H1 (cell line): ENCODE data around the gene MAGI2. TPM values are rescaled to one million over a fixed set of nuclear protein-coding genes. Genes with fewer than 3 reads are reported as not detected.

Experiments
- CTCF ChIA-PET: fragments of 300-600 bp; sonication (Branson Sonifier 250); formaldehyde crosslinking; loops from one replicate; lab custom pipeline; 2021; ENCODE audit not compliant: partially characterized antibody; lab: Charles Lee
- POLR2A ChIA-PET: fragments of 300-600 bp; sonication (Branson Sonifier 250); formaldehyde crosslinking; loops from one replicate; lab custom pipeline; 2021; ENCODE audit warnings: inconsistent platforms; ENCODE audit not compliant: partially characterized antibody; lab: Charles Lee
- DNase-seq, 2 experiments: peaks; one replicate each; pipeline versions ENCODE4 v3.0.0 to v3.0.0-alpha.2; 2010 to 2022; ENCODE audit warnings: low spot score in 2 of 2, low read depth in 1 of 2, mixed read lengths in 1 of 2
- FAIRE-seq: peaks from 2 replicates; lab custom pipeline; 2011; peaks lifted over from hg19 to GRCh38; lab: Jason Lieb, UNC
- H2AFZ ChIP-seq: 2 replicates; pipeline ENCODE4 v1.8.1; 2012; ENCODE audit warnings: low read length, inconsistent platforms
- H2AK5ac ChIP-seq: 2 replicates; pipeline ENCODE4 v1.6.1; 2013; ENCODE audit warnings: low read depth, low read length
- H2BK120ac ChIP-seq: replicated peaks from 2 replicates; pipeline ENCODE3; 2013; ENCODE audit warnings: low read depth, low read length, inconsistent platforms
- H2BK12ac ChIP-seq: 2 replicates; pipeline ENCODE4 v1.6.1; 2013; ENCODE audit warnings: low read depth, low read length
- H2BK15ac ChIP-seq: 2 replicates; pipeline ENCODE4 v1.6.1; 2013; ENCODE audit warnings: low read length
- H2BK20ac ChIP-seq: 2 replicates; pipeline ENCODE4 v1.6.1; 2013; ENCODE audit warnings: low read length
- H2BK5ac ChIP-seq: 2 replicates; pipeline ENCODE4 v1.6.1; 2013; ENCODE audit warnings: low read depth, low read length
- H3K14ac ChIP-seq: 2 replicates; pipeline ENCODE4 v1.6.1; 2013; ENCODE audit warnings: inconsistent platforms; ENCODE audit not compliant: insufficient read length
- H3K18ac ChIP-seq: 2 replicates; pipeline ENCODE4 v1.6.1; 2013; ENCODE audit warnings: low read length; ENCODE audit errors: extremely low read depth
- H3K23ac ChIP-seq: 2 replicates; pipeline ENCODE4 v1.6.1; 2013; ENCODE audit warnings: inconsistent platforms; ENCODE audit not compliant: insufficient read length
- H3K23me2 ChIP-seq: 2 replicates; pipeline ENCODE4 v1.6.1; 2013; ENCODE audit warnings: low read depth, low read length
- H3K27ac ChIP-seq: 2 replicates; pipeline ENCODE4 v1.6.1; 2011; ENCODE audit warnings: low read depth, low read length, inconsistent platforms
- H3K27me3 ChIP-seq, 4 experiments: replicated peaks in 1 of 4; 1 replicate in 1 of 4; 2 replicates in 3 of 4; pipeline versions ENCODE4 v1.6.1 to v1.8.1; 2011 to 2013; ENCODE audit warnings: low read length in 3 of 4, mild to moderate bottlenecking in 3 of 4, inconsistent platforms in 2 of 4, mixed read lengths in 2 of 4, moderate library complexity in 1 of 4; ENCODE audit not compliant: control insufficient read depth in 3 of 4, insufficient read depth in 3 of 4; ENCODE audit errors: extremely low read depth in 1 of 4
- H3K36me3 ChIP-seq, 4 experiments: 2 replicates each; pipeline versions ENCODE4 v1.6.1 to v1.8.1; 2011 to 2013; ENCODE audit warnings: mild to moderate bottlenecking in 4 of 4, low read length in 3 of 4, moderate library complexity in 2 of 4, control low read depth in 1 of 4, inconsistent platforms in 1 of 4; ENCODE audit not compliant: insufficient read depth in 4 of 4, control insufficient read depth in 2 of 4
- H3K4ac ChIP-seq: replicated peaks from 2 replicates; pipeline ENCODE3; 2013; ENCODE audit warnings: low read length, low read depth, mixed read lengths, inconsistent platforms; ENCODE audit not compliant: insufficient read length
- H3K4me1 ChIP-seq, 4 experiments: replicated peaks in 1 of 4; 1 replicate in 1 of 4; 2 replicates in 3 of 4; pipeline versions ENCODE4 v1.6.1 to v1.8.1; 2011 to 2013; ENCODE audit warnings: low read length in 3 of 4, inconsistent platforms in 2 of 4, mixed read lengths in 1 of 4; ENCODE audit not compliant: insufficient read depth in 4 of 4, control insufficient read depth in 3 of 4
- H3K4me2 ChIP-seq, 2 experiments: 2 replicates each; pipeline versions ENCODE4 v1.6.1 to v1.8.1; 2011 to 2013; ENCODE audit warnings: low read depth in 2 of 2, low read length in 2 of 2, control low read depth in 1 of 2, inconsistent platforms in 1 of 2, mild to moderate bottlenecking in 1 of 2; ENCODE audit not compliant: insufficient read depth in 1 of 2
- H3K4me3 ChIP-seq, 4 experiments: fragments of 200-600, 300-600 bp in 1 of 4; sonication (generic), shearing (Covaris generic), sonication (Bioruptor Twin) in 1 of 4; 2 replicates each; pipeline versions ENCODE4 v1.5.1 to v1.8.1; 2011 to 2016; ENCODE audit warnings: low read length in 4 of 4, low read depth in 3 of 4, control low read depth in 2 of 4, inconsistent platforms in 2 of 4, mild to moderate bottlenecking in 2 of 4, mixed read lengths in 1 of 4, moderate library complexity in 1 of 4; ENCODE audit not compliant: insufficient read depth in 2 of 4; ENCODE audit errors: extremely low read depth in 1 of 4
- H3K56ac ChIP-seq: replicated peaks from 2 replicates; pipeline ENCODE3; 2013; ENCODE audit warnings: low read depth, mild to moderate bottlenecking, mixed read lengths, low read length, inconsistent platforms; ENCODE audit not compliant: insufficient read length
- H3K79me1 ChIP-seq: 2 replicates; pipeline ENCODE4 v1.6.1; 2013; ENCODE audit warnings: low read depth, low read length, control low read depth
- H3K79me2 ChIP-seq, 2 experiments: 2 replicates each; pipeline versions ENCODE4 v1.6.1 to v1.8.1; 2012 to 2013; ENCODE audit warnings: low read length in 2 of 2, mild to moderate bottlenecking in 2 of 2, inconsistent platforms in 1 of 2; ENCODE audit not compliant: insufficient read depth in 2 of 2, control insufficient read depth in 1 of 2
- H3K9ac ChIP-seq, 4 experiments: replicated peaks in 1 of 4; 1 replicate in 1 of 4; 2 replicates in 3 of 4; pipeline versions ENCODE4 v1.6.1 to v1.8.1; 2011 to 2013; ENCODE audit warnings: low read depth in 3 of 4, low read length in 3 of 4, control low read depth in 2 of 4, mild to moderate bottlenecking in 2 of 4, moderate library complexity in 2 of 4, inconsistent platforms in 1 of 4; ENCODE audit errors: extremely low read depth in 1 of 4
- H3K9me3 ChIP-seq, 2 experiments: 2 replicates each; pipeline versions ENCODE4 v1.6.1 to v1.8.1; 2012 to 2013; ENCODE audit warnings: mild to moderate bottlenecking in 2 of 2, moderate library complexity in 2 of 2, control low read depth in 1 of 2, inconsistent platforms in 1 of 2, low read depth in 1 of 2, low read length in 1 of 2, mixed read lengths in 1 of 2; ENCODE audit not compliant: insufficient read depth in 2 of 2
- H4K20me1 ChIP-seq, 2 experiments: replicated peaks in 1 of 2; 2 replicates each; pipeline versions ENCODE3 to v1.8.1; 2011 to 2013; ENCODE audit warnings: inconsistent platforms in 2 of 2, low read length in 2 of 2, mild to moderate bottlenecking in 1 of 2; ENCODE audit not compliant: insufficient read depth in 2 of 2, control insufficient read depth in 1 of 2
- H4K5ac ChIP-seq: 2 replicates; pipeline ENCODE4 v1.6.1; 2013; ENCODE audit warnings: low read length, low read depth, mixed read lengths, inconsistent platforms; ENCODE audit not compliant: insufficient read length
- H4K8ac ChIP-seq: 2 replicates; pipeline ENCODE4 v1.8.0; 2013; ENCODE audit warnings: mild to moderate bottlenecking, moderate library complexity, low read length, inconsistent platforms; ENCODE audit not compliant: insufficient read depth; ENCODE audit errors: extremely low read depth
- H4K91ac ChIP-seq: replicated peaks from 2 replicates; pipeline ENCODE3; 2013; ENCODE audit warnings: low read length, mixed read lengths, inconsistent platforms; ENCODE audit not compliant: insufficient read length
- ASH2L ChIP-seq: fragments of 200-600, 300-600 bp; sonication (generic); IDR thresholded peaks from one replicate; pipeline ENCODE4 v1.7.1; 2017; ENCODE audit warnings: low read length
- CBX8 ChIP-seq: fragments of 300-800, 300-1000 bp; sonication (generic); IDR thresholded peaks from 2 replicates; pipeline ENCODE4 v1.7.1; 2016; ENCODE audit warnings: low read depth, low read length, borderline replicate concordance
- CHD1 ChIP-seq: IDR thresholded peaks from 2 replicates; pipeline ENCODE4 v1.6.1; 2012; ENCODE audit warnings: low read depth, low read length, improper control_type of control experiment
- HDAC6 ChIP-seq: IDR thresholded peaks from one replicate; pipeline ENCODE4 v1.7.1; 2012; ENCODE audit warnings: low read depth, mild to moderate bottlenecking, inconsistent platforms, low read length, moderate library complexity
- KDM4A ChIP-seq: IDR thresholded peaks from one replicate; pipeline ENCODE4 v1.7.1; 2012; ENCODE audit warnings: low read depth, mild to moderate bottlenecking, moderate library complexity, low read length, inconsistent platforms; ENCODE audit not compliant: severe bottlenecking
- NANOG ChIP-seq: IDR thresholded peaks from 2 replicates; pipeline ENCODE4 v1.6.1; 2011; ENCODE audit warnings: low read length, low read depth, mild to moderate bottlenecking, inconsistent platforms; ENCODE audit not compliant: insufficient read depth, poor library complexity, severe bottlenecking
- NRF1 ChIP-seq: IDR thresholded peaks from 2 replicates; pipeline ENCODE4 v1.6.1; 2011; ENCODE audit warnings: mild to moderate bottlenecking, low read depth, low read length, improper control_type of control experiment
- RXRA ChIP-seq: IDR thresholded peaks from 2 replicates; pipeline ENCODE4 v1.6.1; 2011; ENCODE audit warnings: low read depth, mild to moderate bottlenecking, low read length, moderate library complexity; ENCODE audit not compliant: insufficient read depth
- SP4 ChIP-seq: IDR thresholded peaks from 2 replicates; pipeline ENCODE4 v1.6.1; 2012; ENCODE audit warnings: low read length, inconsistent platforms
- polyA plus RNA-seq, 7 experiments: library from polyadenylated mRNA; depleted of rRNA in 3 of 7; stranded (reverse) in 5 of 7; unstranded in 2 of 7; fragments of >200 nt in 5 of 7; fragments of 200-250 nt in 2 of 7; gene quantifications; 1 replicate in 5 of 7; 2 replicates in 1 of 7; 4 replicates in 1 of 7; pipeline versions ENCODE4 v1.2.1 to v1.2.3, GENCODE V29; 2011 to 2013; ENCODE audit warnings: missing spikeins in 2 of 7, mixed read lengths in 2 of 7
- total RNA-seq: library from RNA; stranded (reverse); fragmentation: NEBNext Ultra II Directional; extraction: Animal tissue kit (Norgen Biotek cat#: 25700); gene quantifications from 2 replicates; pipeline ENCODE4 v1.2.1, GENCODE V29; 2021
- TF ChIP-seq, protein P1 (sequence below): IDR thresholded peaks from 2 replicates; pipeline ENCODE4 v1.6.1; 2011; ENCODE audit warnings: low read depth, mild to moderate bottlenecking, low read length; ENCODE audit not compliant: insufficient read depth

Gene MAGI2
- total and polyA plus RNA-seq, 2 of the 8 experiments (the other 6 are each of a cell fraction or from before 2014, with no cell fraction given), result 6.0 to 27.3 TPM

DNA sequence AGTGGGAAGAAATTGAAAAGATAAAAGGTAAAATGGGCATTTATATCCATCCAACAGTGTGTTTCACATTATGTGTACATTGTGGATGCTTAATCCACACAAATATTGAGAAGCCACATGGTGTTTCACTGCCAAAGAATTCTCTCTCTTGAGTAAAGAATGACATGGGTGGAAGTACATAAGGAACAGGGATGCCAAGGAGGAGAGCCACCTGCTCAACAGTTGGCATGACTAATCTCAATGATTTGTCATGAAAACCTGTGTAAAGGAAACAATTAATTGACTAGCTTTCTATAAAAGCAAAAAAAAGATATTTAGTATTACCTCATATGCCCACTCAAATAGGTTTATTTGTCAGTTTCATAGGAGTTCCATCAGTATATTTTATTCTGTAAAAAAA, 43.1 kb downstream of the MAGI2 start:
- H4K91ac ChIP-seq, result no peak overlapping the region
- H2BK5ac ChIP-seq, result no peak overlapping the region
- no peak for TF ChIP-seq NRF1
- TF ChIP-seq, protein P1, sequence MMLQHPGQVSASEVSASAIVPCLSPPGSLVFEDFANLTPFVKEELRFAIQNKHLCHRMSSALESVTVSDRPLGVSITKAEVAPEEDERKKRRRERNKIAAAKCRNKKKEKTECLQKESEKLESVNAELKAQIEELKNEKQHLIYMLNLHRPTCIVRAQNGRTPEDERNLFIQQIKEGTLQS, result no peak
- no peak for TF ChIP-seq CHD1
- TF ChIP-seq RXRA, result no peak
- no peak for TF ChIP-seq SP4
- no peak for TF ChIP-seq NANOG
- no peak for TF ChIP-seq KDM4A
- no peak for TF ChIP-seq HDAC6
- TF ChIP-seq CBX8, result no peak
- no peak for TF ChIP-seq ASH2L
- no peak overlapping the region for H2BK20ac ChIP-seq
- no peak overlapping the region for H3K56ac ChIP-seq
- no peak overlapping the region for H2BK15ac ChIP-seq
- H3K36me3 ChIP-seq, result no peaks in the 10 kb centered on the region
- H3K9me3 ChIP-seq, result no peaks in the 10 kb centered on the region
- ChIA-PET CTCF (interaction anchor here (2.2 kb wide), 1 partner anchor 15 kb away, joined by 7 read pairs; no protein-coding TSS in a partner anchor), POLR2A (no interaction called here)
- no peak overlapping the region for H3K27ac ChIP-seq
- H3K23me2 ChIP-seq, result no peaks in the 10 kb centered on the region
- no peak overlapping the region for H4K5ac ChIP-seq
- H3K9ac ChIP-seq, result no peak overlapping the region
- no peak overlapping the region for H3K18ac ChIP-seq
- H2AK5ac ChIP-seq, result no peak overlapping the region
- no peaks in the 10 kb centered on the region for H3K79me1 ChIP-seq
- H3K4me2 ChIP-seq, result no peak overlapping the region
- no peak overlapping the region for H4K8ac ChIP-seq
- no peaks in the 10 kb centered on the region for H3K27me3 ChIP-seq
- no peaks in the 10 kb centered on the region for H3K79me2 ChIP-seq
- H4K20me1 ChIP-seq, result no peaks in the 10 kb centered on the region
- H3K4me3 ChIP-seq, result no peak overlapping the region
- no peak overlapping the region for H3K4ac ChIP-seq
- no peak for DNase-seq
- no peak overlapping the region for H2AFZ ChIP-seq
- no peak for FAIRE-seq
- no peak overlapping the region for H3K14ac ChIP-seq
- no peak overlapping the region for H3K23ac ChIP-seq
- no peak overlapping the region for H2BK120ac ChIP-seq
- no peak overlapping the region for H2BK12ac ChIP-seq
- no peaks in the 10 kb centered on the region for H3K4me1 ChIP-seq
